HG03342 (cell line): ENCODE measurements around the gene UBR1.
"Not testable (repeated sequence)": the region's sequence is repeated elsewhere in the genome, so short reads cannot be mapped to it uniquely, and the experiment has no call there.

ENCODE experiments used
- ATAC-seq: cut with Tn5 transposase; IDR thresholded peaks from one replicate; pipeline ENCODE4 v1.9.1; 2021; ENCODE audit warnings: mild to moderate bottlenecking, moderate library complexity; ENCODE audit not compliant: unreplicated experiment

Gene UBR1

DNA sequence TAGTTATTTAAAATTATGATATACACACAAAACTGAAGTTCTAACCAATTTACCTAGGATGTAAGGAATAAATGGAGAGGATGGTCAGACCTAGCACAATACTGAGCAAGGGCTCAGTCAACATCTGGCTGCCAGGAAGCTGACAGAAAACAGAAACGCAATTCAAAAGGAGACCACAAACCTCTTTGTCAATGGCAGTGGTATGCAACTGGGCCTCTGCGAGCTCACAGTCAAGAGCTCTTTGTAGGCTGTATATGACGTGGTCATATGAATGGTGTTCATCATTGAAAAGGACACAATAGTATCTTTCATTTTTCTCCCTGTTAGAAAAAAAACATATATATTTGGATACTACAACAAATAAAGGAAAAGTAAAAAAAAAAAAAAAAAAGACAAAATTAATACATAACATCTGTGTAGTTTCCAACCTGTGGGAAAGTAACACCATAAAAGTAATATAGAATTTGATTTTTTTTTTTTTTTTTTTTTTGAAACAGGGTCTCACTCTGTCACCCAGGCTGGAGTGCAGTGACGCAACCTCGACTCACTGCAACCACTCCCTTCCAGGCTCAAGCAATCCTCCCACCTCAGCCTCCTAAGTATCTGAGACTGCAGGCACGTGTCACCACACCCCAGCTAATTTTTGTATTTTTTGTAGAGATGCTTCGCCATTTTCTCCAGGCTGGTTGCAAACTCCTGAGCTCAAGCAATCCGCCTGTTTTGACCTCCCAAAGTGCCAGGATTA is 37.9 kb downstream of the UBR1 start:
- ATAC-seq = no peak

DNA sequence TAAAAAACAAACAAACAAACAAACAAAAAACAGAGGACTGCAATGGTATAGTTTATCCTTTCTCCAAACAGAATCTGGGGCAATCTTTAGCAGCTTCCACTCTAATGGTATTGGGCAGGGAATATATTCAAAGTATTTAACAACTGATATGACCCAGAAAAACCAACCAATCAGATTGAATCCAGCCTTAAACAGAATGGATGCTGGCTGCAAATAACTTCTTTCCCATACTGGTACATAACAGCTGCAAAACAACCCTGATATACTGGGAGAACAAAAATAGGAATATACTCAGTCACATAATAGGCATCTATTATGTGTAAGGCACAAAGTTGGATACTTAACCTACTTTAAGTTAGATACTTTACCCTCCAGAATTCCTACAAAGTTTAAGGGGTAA is 49.1 kb downstream of the UBR1 start:
- ATAC-seq = no peak

DNA sequence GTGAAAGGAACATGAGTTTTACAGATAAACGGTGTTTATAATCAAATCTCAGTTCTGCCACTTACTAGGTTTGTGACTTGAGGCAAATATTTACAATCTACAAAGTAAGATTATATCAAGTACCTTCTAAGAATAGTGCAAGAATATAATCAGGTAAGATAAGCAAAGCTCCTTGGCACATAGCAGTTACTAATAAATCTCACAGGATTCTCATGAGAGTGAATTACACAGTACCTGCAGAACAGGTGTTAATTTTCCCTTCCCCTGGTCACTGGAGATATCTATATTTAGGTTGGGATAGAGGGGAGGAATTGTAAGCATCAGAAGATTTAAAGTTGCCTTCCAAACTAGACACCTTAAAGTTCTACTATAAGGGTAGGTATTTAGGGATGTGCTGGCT is 53.0 kb downstream of the UBR1 start:
- no peak for ATAC-seq

DNA sequence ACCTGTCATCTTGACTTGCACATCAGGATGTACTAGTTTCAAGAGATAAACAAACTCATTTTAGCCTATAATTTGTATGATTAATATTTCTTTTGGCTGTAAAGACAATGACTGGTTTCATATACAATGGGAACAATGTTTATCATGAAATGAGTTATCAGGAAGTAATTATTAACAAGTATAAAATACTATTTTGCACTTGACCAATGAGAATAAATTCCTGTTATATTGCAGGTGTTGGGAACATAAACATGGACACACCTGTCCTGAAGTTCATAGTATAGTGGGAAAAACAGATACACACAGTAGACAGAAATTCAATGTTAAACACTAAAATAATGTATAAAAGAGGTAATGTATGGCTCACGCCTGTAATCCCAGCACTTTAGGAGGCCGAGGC is 56.9 kb downstream of the UBR1 start:
- ATAC-seq = no peak

DNA sequence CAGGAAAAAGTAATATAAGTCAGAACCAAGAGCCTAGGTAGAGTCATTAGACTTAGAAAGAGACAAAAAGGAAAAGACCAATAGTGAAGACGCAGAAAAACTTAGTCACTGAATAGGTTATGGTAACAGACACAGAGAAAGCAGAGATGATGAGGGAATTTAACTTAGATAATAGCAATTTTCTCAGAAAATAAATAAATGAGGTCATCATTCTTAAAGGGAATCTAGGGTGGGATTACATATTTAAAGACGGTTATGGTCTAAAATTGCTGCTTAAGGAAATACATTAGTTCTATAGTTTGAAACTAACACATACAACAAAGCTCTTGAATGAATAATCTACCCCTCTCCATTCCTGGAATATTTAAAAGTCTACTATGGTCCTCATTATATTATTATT is 59.4 kb downstream of the UBR1 start:
- no peak for ATAC-seq

DNA sequence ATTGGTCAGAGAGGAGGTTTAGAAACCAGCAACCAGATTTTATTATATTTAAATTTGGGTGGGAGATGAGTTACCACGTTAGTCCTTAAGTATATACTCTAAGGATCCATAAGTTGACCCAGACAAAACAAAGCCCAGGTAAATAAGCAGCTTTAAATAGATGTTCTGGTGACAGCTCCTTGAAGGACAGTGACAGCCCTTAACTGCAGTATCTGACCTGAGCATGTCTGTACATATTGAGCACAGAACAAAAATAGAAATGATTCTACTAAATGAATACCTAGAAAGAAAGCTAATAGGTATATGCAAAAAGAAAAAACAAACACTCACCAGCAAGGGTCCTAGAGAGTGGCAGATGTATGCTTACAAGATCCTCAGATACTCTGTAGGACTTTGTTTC is 63.0 kb downstream of the UBR1 start:
- ATAC-seq = no peak

DNA sequence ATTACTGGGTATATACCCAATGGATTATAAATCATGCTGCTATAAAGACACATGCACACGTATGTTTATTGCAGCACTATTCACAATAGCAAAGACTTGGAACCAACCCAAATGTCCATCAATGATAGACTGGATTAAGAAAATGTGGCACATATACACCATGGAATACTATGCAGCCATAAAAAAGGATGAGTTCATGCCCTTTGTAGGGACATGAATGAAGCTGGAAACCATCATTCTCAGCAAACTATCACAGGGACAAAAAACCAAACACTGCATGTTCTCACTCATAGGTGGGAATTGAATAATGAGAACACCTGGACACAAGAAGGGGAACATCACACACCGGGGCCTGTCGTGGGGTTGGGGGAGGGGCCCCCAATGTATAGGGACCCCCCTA is 64.8 kb downstream of the UBR1 start:
- ATAC-seq = not testable (repeated sequence)

DNA sequence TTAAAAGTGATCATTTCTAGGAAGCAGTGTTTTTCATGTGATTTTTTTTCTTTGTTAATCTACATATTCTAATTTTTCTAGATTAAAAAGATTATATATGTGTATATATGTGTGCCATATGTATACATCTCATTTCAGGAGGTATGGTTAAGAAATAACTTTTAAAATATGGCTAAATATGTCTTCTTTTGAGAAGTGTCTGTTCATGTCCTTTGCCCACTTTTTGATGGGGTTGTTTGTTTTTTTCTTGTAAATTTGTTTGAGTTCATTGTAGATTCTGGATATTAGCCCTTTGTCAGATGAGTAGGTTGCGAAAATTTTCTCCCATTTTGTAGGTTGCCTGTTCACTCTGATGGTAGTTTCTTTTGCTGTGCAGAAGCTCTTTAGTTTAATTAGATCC is 70.6 kb downstream of the UBR1 start:
- not testable (repeated sequence) for ATAC-seq

DNA sequence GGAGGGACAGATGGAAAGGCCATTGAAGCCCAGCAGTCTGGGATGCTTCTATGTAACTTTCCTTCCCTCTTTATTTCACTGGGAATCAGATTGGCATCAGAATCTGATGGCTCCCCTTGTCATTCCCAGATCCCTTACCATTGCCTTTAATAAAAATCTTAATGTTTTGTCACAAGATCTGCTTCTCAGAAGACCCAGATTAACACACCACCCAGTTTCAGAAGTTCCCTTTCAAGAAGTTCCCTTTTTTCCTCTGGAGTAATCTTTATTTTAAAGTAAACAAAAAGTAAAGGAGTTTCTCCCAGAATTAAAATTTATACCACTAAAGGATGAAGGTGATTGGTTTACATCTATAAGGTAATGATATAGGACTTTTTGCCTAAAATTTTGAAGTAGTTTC is 76.4 kb downstream of the UBR1 start:
- no peak for ATAC-seq

DNA sequence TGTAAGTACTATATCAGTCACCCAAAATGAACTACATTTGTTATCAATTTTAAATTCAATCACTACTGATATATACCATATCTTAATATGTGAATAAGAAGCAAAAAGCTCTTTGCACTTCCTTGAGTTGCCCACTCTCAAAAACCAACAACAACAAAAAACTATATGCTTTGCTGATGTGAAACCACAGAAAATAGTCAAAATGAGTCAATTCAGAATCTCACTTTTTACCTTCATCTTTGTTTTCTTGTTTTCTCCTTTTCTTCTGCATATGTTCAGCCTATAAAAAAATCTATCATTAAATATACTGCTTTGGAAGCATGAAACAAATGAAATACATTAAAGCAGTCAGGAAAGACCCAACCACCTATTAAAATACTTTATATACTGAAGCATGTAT is 80.7 kb downstream of the UBR1 start:
- ATAC-seq = no peak

DNA sequence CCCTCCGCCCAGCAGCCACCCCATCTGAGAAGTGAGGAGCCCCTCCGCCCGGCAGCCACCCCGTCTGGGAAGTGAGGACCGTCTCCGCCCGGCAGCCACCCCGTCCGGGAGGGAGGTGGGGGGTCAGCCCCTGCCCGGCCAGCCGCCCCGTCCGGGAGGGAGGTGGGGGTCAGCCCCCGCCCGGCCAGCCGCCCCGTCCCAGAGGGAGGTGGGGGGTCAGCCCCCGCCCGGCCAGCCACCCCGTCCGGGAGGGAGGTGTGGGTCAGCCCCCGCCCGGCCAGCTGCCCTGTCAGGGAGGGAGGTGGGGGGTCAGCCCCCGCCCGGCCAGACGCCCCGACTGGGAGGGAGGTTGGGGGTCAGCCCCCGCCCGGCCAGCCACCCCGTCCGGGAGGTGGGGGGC is 91.2 kb downstream of the UBR1 start:
- ATAC-seq = not testable (repeated sequence)

DNA sequence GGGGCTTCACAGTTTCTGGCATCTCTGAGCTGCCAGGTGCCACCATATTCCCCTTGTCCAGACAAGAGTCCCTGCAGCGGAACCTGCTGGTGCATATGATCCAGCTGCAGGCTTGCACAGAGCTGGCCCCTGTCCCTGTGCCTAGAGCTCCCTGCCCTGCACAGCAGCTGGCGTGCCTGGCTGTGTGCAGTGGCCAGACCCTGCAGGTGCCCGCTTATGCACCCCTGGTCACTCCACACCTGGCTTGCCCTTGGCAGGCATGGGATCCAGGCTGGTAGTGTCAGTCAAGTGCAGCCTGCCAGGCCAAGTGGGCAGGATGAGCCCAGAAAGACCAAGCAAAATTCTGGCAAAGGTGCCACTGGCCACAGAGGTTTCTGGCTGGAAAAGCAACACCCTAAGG is 96.6 kb downstream of the UBR1 start:
- no peak for ATAC-seq

DNA sequence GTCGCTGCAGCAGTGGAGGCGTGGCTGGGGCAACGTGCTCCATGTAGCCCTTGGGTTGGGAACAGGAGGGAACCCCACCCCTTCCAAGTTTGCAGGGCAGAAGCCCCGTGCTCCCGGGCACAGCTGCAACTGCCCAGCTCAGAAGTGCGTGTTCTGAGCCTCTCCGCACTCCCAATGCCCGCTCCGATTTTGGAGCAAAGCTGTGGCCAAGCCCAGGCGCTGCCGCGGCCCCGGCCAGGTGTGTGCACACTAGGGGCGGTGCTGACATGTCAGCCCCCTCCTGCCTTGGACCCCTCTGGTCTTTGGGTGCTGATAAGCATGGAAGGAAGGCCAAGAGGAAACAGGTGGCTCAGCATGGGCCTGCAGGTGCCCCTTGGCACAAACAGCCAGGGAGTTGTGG is 97.7 kb downstream of the UBR1 start:
- ATAC-seq = no peak

DNA sequence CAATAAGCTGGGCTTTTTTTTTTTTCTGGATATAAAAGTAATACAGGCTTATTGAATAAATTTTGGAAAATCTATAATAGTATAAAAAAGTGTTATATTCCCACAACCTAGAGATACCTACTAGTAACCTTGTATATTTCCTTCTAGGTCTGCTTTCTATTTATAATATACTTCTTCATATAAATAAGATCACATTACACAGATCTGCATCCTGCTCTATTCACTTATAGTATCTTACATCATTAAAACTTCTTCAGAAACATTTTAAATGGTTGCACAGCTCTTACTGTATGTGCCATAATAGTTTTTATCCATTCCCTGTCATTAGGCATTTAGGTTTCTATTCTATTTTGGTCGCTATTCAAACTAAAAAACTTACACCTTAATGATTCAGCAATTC is 98.3 kb downstream of the UBR1 start:
- no peak for ATAC-seq

DNA sequence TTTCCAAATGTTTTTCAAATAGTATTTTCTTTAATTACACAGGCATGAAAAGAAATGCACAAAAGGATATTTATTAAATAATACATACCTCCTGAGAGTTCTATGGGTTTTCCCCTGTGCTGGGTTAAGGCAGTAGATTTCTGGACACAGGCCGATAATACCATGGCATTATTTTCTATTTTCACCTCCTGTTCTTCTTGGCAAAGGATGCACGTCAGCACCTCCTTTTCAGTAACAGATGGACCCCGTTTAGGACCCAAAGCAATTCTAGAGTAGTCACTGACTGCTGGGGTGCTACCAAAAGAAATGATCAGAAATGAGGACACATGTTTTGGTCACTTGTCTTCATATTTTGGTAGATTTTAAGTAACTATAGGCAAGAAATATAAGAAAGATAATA is 98.8 kb downstream of the UBR1 start:
- ATAC-seq = no peak

DNA sequence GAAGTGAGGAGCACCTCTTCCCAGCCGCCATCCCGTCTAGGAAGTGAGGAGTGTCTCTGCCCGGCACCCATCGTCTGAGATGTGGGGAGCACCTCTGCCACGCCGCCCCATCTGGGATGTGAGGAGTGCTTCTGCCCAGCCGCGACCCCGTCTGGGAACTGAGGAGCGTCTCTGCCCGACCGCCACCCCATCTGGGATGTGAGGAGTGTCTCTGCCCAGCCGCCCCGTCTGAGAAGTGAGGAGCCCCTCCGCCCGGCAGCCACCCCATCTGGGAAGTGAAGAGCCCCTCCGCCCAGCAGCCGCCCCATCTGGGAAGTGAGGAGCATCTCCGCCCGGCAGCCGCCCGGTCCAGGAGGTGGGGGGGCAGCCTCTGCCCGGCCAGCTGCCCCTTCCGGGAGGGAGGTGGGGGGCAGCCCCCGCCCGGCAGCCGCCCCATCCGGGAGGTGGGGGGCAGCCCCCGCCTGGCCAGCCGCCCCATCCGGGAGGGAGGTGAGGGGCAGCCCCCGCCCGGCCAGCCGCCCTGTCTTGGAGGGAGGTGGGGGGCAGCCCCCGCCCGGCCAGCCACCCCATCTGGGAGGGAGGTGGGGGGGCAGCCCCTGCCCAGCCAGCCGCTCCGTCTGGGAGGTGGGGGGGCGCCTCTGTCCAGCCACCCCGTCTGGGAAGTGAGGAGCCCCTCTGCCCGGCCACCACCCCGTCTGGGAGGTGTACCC is 100.8 kb downstream of the UBR1 start:
- not testable (repeated sequence) for ATAC-seq

DNA sequence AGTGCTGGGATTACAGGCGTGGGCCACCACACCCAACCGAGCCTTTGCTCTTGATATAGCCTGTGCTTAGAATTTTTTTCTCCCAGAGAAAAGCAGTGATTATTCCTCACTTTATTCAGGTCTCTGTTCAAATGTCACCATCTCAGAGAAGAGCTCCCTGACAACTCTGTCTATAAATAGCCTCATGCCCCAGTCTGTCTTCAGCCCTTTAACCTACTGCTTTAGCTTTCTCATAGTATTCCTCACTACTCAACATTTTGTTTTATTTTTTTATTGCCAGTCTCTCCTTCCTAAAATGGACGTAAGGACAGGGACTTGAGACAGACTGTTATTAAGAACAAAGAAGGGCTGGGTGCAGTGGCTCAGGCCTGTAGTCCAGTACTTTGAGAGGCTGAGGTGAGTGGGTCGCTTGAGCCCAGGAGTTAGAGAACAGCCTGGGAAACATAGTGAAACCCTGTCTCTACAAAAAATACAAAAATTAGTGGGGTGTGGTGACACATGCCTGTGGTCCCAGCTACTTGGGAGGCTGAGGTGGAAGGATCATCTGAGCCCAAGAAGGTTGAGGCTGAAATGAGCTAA is 106.5 kb downstream of the UBR1 start:
- no peak for ATAC-seq

DNA sequence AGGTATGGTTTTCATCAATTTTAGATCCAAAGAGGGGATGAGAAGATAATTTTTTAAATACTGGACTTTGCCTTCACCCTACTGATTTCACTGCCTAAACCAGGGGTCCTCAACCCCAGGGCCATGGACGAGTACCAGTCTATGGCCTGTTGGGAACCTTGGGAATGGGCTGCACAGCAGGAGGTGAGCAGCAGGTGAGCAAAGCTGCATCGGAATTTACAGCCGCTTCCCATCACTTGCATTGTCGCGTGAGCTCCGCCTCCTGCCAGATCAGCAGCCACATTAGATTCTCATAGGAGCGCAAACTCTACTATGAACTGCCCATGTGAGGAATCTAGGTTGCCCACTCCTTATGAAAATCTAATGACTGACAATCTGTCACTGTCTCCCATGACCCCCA is 109.0 kb downstream of the UBR1 start:
- ATAC-seq = no peak

DNA sequence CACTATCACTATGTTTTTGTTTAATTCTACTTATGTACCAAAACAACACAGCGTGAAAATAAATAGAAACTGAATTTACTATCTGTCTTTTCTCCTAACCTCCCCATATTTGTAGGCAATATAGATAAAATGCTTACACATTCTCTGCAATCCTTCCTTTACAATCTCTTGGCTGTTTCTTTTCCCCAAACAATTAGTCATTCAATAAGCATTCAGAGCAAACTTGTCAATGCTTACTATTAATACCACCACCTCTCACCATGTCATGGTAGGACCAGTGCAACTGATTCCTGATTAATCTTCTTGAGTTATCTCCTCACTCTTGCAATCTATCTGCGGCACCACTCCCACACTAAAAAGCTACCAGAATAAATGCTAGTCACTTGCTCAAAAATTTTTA is 111.3 kb downstream of the UBR1 start:
- no peak for ATAC-seq

DNA sequence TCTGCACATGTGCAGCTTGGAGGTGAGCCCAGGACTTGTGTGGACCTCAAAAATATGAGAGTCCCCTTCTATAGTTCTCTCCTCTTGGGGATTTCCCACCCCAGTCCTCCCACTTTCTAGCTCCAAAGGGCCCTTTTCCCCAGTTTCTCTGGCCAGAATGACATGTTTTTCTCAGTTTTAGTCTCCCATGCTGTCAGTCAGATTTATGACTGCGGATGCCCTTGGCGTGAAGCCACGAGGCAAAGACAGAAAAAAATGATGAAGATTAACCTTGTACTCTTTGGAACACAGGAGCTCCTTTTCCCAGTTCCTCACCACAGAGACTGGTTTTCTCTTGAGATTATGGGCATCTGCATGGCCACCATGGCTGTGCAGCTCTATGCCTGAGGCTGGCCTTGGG is 113.2 kb downstream of the UBR1 start:
- ATAC-seq = no peak

DNA sequence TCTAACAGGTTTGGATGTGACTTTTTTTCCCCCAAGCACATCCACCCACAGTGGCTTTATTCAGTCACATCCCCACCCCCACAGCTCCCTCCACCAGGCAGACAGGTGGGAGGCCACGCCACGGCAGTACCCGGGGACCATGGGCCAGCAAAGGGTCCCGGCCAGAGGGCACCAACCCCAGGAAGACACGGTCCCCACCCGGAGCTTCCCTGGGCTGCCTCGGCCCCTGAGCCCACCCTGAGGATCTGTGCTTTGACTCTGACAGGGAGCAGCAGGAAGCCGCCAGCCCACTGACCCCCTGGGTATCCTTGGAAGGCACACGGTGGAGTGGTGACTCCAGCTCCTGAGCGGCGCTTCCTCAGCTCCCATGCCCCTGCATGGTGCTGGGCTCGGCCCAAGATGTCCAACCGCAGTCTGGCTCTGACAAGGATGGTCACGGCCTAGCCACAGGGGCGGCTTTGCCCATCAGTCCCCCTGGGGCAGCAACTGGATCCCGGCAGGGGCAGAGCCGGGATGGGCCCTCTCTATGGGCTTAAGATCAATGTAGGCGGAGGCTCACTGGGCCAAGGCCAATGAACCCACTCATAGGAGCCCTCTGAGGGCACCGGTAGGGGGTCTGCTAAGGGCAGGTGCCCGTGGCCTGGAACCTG is 119.0 kb downstream of the UBR1 start:
- ATAC-seq = no peak

DNA sequence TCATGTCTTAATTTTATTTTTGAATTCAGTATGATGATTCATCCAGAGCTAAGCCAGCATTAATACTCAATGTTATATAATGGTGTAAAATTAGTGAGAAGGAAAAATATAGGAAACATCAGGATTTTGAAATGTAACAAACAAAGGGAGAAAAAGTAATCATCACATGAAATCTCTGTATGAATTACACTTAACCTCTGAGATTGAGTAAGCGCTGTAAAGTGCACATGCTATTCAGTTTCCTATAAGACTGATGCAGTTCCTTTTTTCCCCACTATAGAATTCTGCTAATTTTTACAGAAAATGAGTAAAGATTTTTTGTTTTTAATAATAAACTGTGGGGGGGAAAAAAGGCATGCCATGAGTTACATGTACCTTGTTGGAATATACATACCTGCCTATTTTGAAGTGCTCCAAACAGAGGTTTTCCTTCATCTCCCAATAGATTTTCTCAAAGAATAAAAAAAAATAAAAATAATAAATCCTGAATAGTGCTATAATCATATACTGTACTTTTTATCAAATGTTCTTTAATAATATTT is 121.3 kb downstream of the UBR1 start:
- no peak for ATAC-seq
